ENCODE results near the gene CHIA.

GRCh38 chr1:111369645-111370044 lies 79.0 kb downstream of the CHIA start:
- TF ChIP-seq POLR2A (IDR thresholded peaks at IDR 0.05; ENCODE audit: borderline replicate concordance, extremely low read depth, insufficient read depth, insufficient read length): no peak
- no peak for TF ChIP-seq CTCF (IDR thresholded peaks at IDR 0.05 in 2 of 3, conservative IDR thresholded peaks at IDR 0.05 in 1 of 3; ENCODE audit: borderline replicate concordance in 1 of 3, insufficient read depth in 1 of 3, low read depth in 2 of 3, low read length in 2 of 3)
- no peak for TF ChIP-seq RAD21 (IDR thresholded peaks at IDR 0.05; ENCODE audit: low read depth)
- TF ChIP-seq ATF3 (IDR thresholded peaks at IDR 0.05): no peak
- no peak for TF ChIP-seq POLR2AphosphoS5 (IDR thresholded peaks at IDR 0.05; ENCODE audit: low read depth, low read length)
- no peak for TF ChIP-seq ZNF274 (IDR thresholded peaks at IDR 0.05; ENCODE audit: low read depth, low read length)

Measured in HCT116 (cell line).